KMS-11 (cell line): ENCODE measurements around the gene DCT.
"Not testable (repeated sequence)": the region's sequence is repeated elsewhere in the genome, so short reads cannot be mapped to it uniquely, and the experiment has no call there.

ENCODE experiments used
- H2AFZ ChIP-seq: fragments of 200-600 bp; sonication (generic); 2 replicates; pipeline ENCODE4 v1.6.1; 2016; ENCODE audit warnings: antibody characterized with exemption, mixed run types, low read depth
- H3K27ac ChIP-seq: fragments of 200-600 bp; sonication (generic); 2 replicates; pipeline ENCODE4 v1.6.1; 2016; ENCODE audit warnings: mild to moderate bottlenecking, mixed run types
- H3K27me3 ChIP-seq: fragments of 200-600 bp; sonication (generic); 2 replicates; pipeline ENCODE4 v1.6.1; 2017; ENCODE audit warnings: mild to moderate bottlenecking, low read depth, mixed run types, moderate library complexity; ENCODE audit not compliant: insufficient read depth
- H3K36me3 ChIP-seq: fragments of 200-600 bp; sonication (generic); 2 replicates; pipeline ENCODE4 v1.6.1; 2017; ENCODE audit warnings: mild to moderate bottlenecking, mixed run types; ENCODE audit not compliant: insufficient read depth
- H3K4me1 ChIP-seq: fragments of 200-600 bp; sonication (generic); 2 replicates; pipeline ENCODE4 v1.6.1; 2016; ENCODE audit warnings: mild to moderate bottlenecking, low read depth, mixed run types; ENCODE audit not compliant: poor library complexity, severe bottlenecking
- H3K4me2 ChIP-seq: fragments of 200-600 bp; sonication (generic); 2 replicates; pipeline ENCODE4 v1.7.0; 2016; ENCODE audit warnings: mild to moderate bottlenecking, mixed run types
- H3K4me3 ChIP-seq: fragments of 200-600 bp; sonication (generic); IDR thresholded peaks from 2 replicates; pipeline ENCODE4 v1.6.1; 2017; ENCODE audit warnings: low read depth, low read length, mixed read lengths; ENCODE audit not compliant: insufficient read depth
- H3K79me2 ChIP-seq: fragments of 200-600 bp; sonication (generic); 2 replicates; pipeline ENCODE4 v1.6.1; 2016; ENCODE audit warnings: low read depth, mixed run types; ENCODE audit not compliant: insufficient read depth
- H3K9ac ChIP-seq: fragments of 200-600 bp; sonication (generic); 2 replicates; pipeline ENCODE4 v1.6.1; 2016; ENCODE audit warnings: mild to moderate bottlenecking, mixed run types
- H4K20me1 ChIP-seq: fragments of 200-600 bp; sonication (generic); 2 replicates; pipeline ENCODE4 v1.6.1; 2016; ENCODE audit warnings: mild to moderate bottlenecking, mixed run types; ENCODE audit not compliant: insufficient read depth
- TF ChIP-seq, protein P1 (sequence below): fragments of 200-600 bp; sonication (generic); conservative IDR thresholded peaks from 2 replicates; pipeline ENCODE4 v1.6.1; 2017; ENCODE audit warnings: low read depth, mild to moderate bottlenecking, antibody characterized with exemption, low read length, moderate library complexity, mixed read lengths

DCT gene

DNA sequence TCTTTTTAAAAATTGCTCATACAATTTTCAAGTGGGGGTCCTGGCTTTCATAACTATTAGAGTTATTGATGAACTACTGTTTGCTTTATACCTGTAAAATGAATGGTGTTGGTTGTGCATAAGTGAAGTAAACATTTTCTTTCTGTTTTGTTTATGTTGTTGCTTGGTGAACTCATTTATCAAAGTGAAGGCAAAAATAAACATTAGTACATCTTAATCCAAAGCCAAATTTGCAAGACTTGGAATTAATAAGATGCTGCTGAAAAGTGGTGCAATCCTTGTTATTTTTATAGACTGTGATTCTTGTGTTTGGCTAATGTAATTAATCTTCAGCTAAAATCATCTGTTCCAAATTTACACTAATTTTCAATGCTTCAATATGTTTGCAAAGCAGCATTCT, 24.4 kb upstream of the DCT start:
- no peak overlapping the region for H3K4me2 ChIP-seq
- no peak overlapping the region for H3K9ac ChIP-seq
- no peaks in the 10 kb centered on the region for H3K36me3 ChIP-seq
- no peak overlapping the region for H3K4me3 ChIP-seq
- no peak overlapping the region for H3K27ac ChIP-seq
- no peaks in the 10 kb centered on the region for H3K79me2 ChIP-seq
- TF ChIP-seq, protein P1, sequence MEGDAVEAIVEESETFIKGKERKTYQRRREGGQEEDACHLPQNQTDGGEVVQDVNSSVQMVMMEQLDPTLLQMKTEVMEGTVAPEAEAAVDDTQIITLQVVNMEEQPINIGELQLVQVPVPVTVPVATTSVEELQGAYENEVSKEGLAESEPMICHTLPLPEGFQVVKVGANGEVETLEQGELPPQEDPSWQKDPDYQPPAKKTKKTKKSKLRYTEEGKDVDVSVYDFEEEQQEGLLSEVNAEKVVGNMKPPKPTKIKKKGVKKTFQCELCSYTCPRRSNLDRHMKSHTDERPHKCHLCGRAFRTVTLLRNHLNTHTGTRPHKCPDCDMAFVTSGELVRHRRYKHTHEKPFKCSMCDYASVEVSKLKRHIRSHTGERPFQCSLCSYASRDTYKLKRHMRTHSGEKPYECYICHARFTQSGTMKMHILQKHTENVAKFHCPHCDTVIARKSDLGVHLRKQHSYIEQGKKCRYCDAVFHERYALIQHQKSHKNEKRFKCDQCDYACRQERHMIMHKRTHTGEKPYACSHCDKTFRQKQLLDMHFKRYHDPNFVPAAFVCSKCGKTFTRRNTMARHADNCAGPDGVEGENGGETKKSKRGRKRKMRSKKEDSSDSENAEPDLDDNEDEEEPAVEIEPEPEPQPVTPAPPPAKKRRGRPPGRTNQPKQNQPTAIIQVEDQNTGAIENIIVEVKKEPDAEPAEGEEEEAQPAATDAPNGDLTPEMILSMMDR = no peak
- no peaks in the 10 kb centered on the region for H4K20me1 ChIP-seq
- H3K27me3 ChIP-seq = no peaks in the 10 kb centered on the region
- no peak overlapping the region for H2AFZ ChIP-seq
- no peaks in the 10 kb centered on the region for H3K4me1 ChIP-seq

DNA sequence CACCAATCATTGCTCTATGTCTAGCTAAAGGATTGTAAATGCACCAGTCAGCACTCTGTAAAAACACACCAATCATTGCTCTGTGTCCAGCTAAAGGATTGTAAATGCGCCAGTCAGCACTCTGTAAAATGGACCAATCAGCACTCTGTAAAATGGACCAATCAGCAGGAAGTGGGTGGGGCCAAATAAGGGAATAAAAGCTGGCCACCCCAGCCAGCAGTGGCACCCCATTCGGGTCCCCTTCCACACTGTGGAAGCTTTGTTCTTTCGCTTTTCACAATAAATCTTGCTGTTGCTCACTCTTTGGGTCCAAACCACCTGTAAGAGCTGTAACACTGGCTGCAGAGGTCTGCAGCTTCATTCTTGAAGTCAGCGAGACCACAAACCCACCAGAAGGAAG, 19.3 kb upstream of the DCT start:
- not testable (repeated sequence) for H3K4me3 ChIP-seq, H3K27me3 ChIP-seq, H3K79me2 ChIP-seq, H4K20me1 ChIP-seq, H3K36me3 ChIP-seq, H3K4me2 ChIP-seq, H3K4me1 ChIP-seq, H2AFZ ChIP-seq, H3K27ac ChIP-seq, H3K9ac ChIP-seq

DNA sequence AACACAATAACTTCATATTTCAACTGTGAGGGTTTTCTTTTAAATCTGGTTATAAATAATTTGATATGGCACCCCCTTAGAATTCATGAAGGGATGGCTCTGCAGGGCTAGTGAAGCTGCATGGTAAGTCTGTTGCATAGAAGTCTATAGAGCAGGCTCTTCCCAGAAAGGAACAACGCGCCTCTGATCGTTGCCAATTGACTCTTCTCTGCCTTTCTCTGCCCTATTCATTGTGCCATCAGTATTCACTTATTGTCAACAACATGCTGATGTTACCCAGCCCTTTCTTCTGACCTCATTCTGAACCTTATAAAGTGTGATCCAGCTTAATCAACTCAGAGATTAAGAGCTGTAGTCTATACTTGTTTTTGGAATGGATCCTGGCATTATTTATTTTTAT, 16.3 kb upstream of the DCT start:
- TF ChIP-seq, protein P1 = no peak
- Histone ChIP-seq H3K9ac (no peak overlapping the region), H3K36me3 (no peaks in the 10 kb centered on the region), H3K4me1 (no peaks in the 10 kb centered on the region), H3K4me2 (no peak overlapping the region), H4K20me1 (no peaks in the 10 kb centered on the region), H3K4me3 (no peak overlapping the region), H3K79me2 (no peaks in the 10 kb centered on the region), H3K27me3 (no peaks in the 10 kb centered on the region), H3K27ac (no peak overlapping the region), H2AFZ (no peak overlapping the region)

DNA sequence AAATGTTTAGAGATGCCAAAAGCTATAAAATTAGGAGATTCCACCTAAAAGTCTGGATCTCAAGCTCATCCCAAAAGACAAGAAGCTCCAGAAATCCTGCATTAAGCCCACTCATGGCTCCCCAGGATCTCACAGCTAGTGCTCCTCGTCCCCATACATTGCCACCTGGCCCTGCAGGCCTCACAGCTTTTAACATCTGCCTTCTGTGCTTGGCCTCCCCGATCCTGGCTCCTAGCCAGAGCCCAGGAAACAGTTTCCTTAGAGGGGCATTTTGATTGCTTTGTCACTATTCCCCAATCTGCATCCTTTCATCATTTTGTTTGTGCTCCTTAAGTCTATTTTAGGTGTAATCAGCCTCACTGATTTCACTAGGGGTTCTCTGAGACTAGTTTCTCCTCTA, 14.5 kb upstream of the DCT start:
- no peak overlapping the region for H3K4me2 ChIP-seq
- no peak overlapping the region for H2AFZ ChIP-seq
- H3K4me3 ChIP-seq = no peak overlapping the region
- H3K9ac ChIP-seq = no peak overlapping the region
- H4K20me1 ChIP-seq = no peaks in the 10 kb centered on the region
- no peaks in the 10 kb centered on the region for H3K36me3 ChIP-seq
- H3K4me1 ChIP-seq = no peaks in the 10 kb centered on the region
- no peaks in the 10 kb centered on the region for H3K79me2 ChIP-seq
- TF ChIP-seq, protein P1 = no peak
- H3K27ac ChIP-seq = no peak overlapping the region
- no peaks in the 10 kb centered on the region for H3K27me3 ChIP-seq

DNA sequence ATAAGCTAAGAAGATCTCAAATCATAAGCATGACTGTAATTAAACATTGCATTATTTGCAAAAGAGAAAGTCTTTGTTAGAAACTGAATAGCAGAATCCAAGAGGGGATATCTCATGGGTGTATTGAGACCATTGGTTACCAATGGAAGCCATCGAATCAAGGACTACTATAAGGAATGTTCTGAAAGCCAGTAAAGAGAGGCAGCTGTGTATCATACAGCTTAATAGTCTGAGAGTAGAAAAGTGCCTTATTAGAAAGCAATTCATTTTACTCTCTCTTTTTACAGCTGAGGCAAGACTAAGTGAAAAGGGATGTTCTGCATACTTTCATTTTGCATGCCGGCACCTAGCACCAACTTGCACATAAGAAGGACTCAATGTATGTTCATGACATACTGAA, 7.6 kb upstream of the DCT start:
- no peak overlapping the region for H3K27ac ChIP-seq
- H2AFZ ChIP-seq = no peak overlapping the region
- no peak overlapping the region for H3K4me3 ChIP-seq
- no peaks in the 10 kb centered on the region for H4K20me1 ChIP-seq
- no peak overlapping the region for H3K4me2 ChIP-seq
- no peak overlapping the region for H3K9ac ChIP-seq
- H3K4me1 ChIP-seq = no peaks in the 10 kb centered on the region
- TF ChIP-seq, protein P1 = no peak
- no peaks in the 10 kb centered on the region for H3K79me2 ChIP-seq
- no peaks in the 10 kb centered on the region for H3K27me3 ChIP-seq
- no peaks in the 10 kb centered on the region for H3K36me3 ChIP-seq
